Measurements from ENCODE around the gene RIOX2.

- no peak for TF ChIP-seq CEBPB (IDR thresholded peaks at IDR 0.05; ENCODE audit: borderline replicate concordance, low read depth, low read length)
- no peak for TF ChIP-seq MZF1 (CRISPR knock-in tag; IDR thresholded peaks at IDR 0.05; ENCODE audit: borderline replicate concordance)
Observed at GRCh38 chr3:97974996-97975395, 2.8 kb upstream of the RIOX2 start.

Measured in HepG2 (cell line).